Measurements from ENCODE around the gene DHODH. TPM values are rescaled to one million over a fixed set of nuclear protein-coding genes. Genes with fewer than 3 reads are reported as not detected.
"Not testable (repeated sequence)": the region's sequence is repeated elsewhere in the genome, so short reads cannot be mapped to it uniquely, and the experiment has no call there.

DHODH gene
- total RNA-seq, 1 donor from 2014 or later, result 4.7 TPM

DNA sequence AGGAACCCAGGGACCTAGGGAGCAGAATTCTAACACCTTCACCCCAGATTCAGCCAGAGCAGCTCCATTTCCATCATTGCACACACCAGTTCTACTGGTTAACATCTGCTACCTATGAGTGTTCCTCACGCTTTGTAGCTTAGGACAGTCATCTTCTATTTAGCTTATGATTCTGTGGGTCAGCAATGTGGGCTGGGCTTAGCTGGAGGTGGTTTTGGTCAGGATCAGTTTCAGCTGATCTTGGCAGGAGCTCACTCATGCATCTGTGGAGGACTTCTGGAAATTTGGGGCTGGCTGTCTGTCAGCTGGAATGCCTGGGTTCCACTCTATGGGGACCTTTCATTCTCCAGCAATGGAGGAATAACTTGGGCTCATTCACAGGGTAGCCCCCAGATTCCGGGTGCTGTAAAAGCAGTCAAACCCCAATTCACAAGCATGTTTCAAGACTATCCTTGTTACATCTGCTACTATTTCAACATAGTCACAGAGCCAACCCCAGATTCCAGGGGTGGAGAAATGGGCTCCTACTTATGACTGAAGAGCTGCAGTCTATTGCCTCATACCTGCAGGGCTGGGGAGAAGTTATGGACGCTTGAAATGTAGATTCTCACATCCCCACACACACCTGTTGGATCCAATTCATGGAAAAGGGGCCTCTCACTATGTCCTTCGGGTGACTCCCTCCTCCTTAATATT, 42.4 kb downstream of the DHODH start:
- Mint-ChIP-seq H3K9me3 (ENCODE audit: unreplicated experiment) (no peaks in the 10 kb centered on the region), H3K4me3 (ENCODE audit: unreplicated experiment) (no peak overlapping the region), H3K27me3 (ENCODE audit: unreplicated experiment) (no peaks in the 10 kb centered on the region), H3K36me3 (ENCODE audit: low read depth, unreplicated experiment) (peaks cover 4% of the 10 kb centered on the region), H3K4me1 (ENCODE audit: unreplicated experiment) (no peaks in the 10 kb centered on the region), H3K27ac (ENCODE audit: unreplicated experiment) (no peak overlapping the region)
- TF ChIP-seq, protein P1, sequence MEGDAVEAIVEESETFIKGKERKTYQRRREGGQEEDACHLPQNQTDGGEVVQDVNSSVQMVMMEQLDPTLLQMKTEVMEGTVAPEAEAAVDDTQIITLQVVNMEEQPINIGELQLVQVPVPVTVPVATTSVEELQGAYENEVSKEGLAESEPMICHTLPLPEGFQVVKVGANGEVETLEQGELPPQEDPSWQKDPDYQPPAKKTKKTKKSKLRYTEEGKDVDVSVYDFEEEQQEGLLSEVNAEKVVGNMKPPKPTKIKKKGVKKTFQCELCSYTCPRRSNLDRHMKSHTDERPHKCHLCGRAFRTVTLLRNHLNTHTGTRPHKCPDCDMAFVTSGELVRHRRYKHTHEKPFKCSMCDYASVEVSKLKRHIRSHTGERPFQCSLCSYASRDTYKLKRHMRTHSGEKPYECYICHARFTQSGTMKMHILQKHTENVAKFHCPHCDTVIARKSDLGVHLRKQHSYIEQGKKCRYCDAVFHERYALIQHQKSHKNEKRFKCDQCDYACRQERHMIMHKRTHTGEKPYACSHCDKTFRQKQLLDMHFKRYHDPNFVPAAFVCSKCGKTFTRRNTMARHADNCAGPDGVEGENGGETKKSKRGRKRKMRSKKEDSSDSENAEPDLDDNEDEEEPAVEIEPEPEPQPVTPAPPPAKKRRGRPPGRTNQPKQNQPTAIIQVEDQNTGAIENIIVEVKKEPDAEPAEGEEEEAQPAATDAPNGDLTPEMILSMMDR (IDR thresholded peaks at IDR 0.05; ENCODE audit: unreplicated experiment), result no peak
- DNase-seq (ENCODE audit: low spot score), result no peak

DNA sequence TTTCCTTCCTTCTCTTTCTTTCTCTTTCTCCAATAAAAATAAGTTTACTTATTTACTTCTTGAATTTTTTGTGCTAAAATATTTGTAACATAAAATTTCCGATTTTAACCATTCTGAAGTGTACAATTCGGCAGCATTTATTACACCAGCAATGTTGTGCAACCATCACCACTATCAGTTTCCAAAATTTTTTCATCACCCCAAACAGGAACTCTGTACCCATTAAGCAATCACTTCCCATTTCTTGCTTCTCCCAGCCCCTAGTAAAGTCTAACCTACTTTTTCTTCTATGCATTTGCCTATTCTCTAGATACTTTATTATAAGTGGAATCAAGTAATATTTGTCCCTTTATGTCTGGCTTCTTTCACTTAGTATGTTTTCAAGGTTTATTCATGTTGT, 43.3 kb downstream of the DHODH start:
- Mint-ChIP-seq H3K27ac (ENCODE audit: unreplicated experiment) (no peak overlapping the region), H3K9me3 (ENCODE audit: unreplicated experiment) (no peaks in the 10 kb centered on the region), H3K4me3 (ENCODE audit: unreplicated experiment) (no peak overlapping the region), H3K27me3 (ENCODE audit: unreplicated experiment) (no peaks in the 10 kb centered on the region), H3K4me1 (ENCODE audit: unreplicated experiment) (no peaks in the 10 kb centered on the region), H3K36me3 (ENCODE audit: low read depth, unreplicated experiment) (peaks cover 4% of the 10 kb centered on the region)
- no peak for DNase-seq (ENCODE audit: low spot score)
- TF ChIP-seq, protein P1 (IDR thresholded peaks at IDR 0.05; ENCODE audit: unreplicated experiment), result no peak

DNA sequence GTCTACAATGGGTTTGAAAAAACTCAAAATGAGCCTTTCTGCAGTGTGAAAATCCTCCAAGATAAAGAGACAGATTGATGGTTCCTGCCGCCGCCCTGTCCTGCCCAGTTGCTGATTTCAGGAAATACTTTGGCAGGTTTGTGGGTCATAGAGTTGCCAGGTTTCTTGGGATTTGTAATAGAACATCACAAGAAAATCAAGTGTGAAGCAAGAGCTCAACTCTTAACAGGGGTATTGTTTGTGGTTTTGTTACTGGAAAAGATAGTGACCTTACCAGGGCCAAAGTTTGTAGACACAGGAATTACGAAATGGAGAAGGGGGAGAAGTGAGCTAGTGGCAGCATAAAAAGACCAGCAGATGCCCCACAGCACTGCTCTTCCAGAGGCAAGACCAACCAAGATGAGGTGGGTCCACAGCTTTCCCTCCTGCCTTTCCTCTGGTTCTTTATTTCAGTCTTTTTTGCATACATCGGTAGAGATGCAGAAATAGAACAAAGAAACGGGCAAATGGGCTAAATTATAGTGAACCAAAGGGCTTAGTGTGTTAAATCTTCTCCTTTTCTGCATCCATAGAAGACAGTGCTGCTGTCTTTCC, 45.8 kb downstream of the DHODH start, which contains the start of gene HP:
Gene HP, plus strand, starts transcription at position 252 of the 594 bp plus-strand sequence. Its CDS starts 148 bp downstream, at position 400.
- DNase-seq (ENCODE audit: low spot score); H3K9me3 Mint-ChIP-seq (ENCODE audit: unreplicated experiment); H3K4me1 Mint-ChIP-seq (ENCODE audit: unreplicated experiment); H3K27ac Mint-ChIP-seq (ENCODE audit: unreplicated experiment); H3K36me3 Mint-ChIP-seq (ENCODE audit: low read depth, unreplicated experiment); H3K27me3 Mint-ChIP-seq (ENCODE audit: unreplicated experiment); H3K4me3 Mint-ChIP-seq (ENCODE audit: unreplicated experiment): not testable (repeated sequence)

DNA sequence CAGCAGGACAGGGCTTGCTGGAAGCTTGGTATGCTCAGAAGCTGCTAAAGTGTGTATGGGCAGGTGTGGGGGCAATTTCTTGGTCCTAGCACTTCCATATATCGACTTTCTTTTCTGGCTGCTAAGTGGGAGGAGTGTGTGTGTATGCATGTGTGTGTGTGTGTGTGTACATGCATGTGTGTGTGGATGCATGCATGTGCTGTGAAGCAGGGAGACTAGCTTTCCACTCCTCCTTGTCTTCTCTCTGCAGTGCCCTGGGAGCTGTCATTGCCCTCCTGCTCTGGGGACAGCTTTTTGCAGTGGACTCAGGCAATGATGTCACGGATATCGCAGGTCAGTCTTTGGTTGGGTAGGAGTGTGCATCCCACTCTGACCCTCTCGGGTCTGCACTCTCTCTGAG, 47.4 kb downstream of the DHODH start:
- no peaks in the 10 kb centered on the region for H3K36me3 Mint-ChIP-seq (ENCODE audit: low read depth, unreplicated experiment)
- H3K9me3 Mint-ChIP-seq (ENCODE audit: unreplicated experiment), result no peaks in the 10 kb centered on the region
- no peak overlapping the region for H3K27ac Mint-ChIP-seq (ENCODE audit: unreplicated experiment)
- peaks cover 5% of the 10 kb centered on the region for H3K4me1 Mint-ChIP-seq (ENCODE audit: unreplicated experiment)
- DNase-seq (ENCODE audit: low spot score), result no peak
- H3K4me3 Mint-ChIP-seq (ENCODE audit: unreplicated experiment), result peak overlapping the region; percentile 31
- TF ChIP-seq, protein P1 (IDR thresholded peaks at IDR 0.05; ENCODE audit: unreplicated experiment), result no peak
- H3K27me3 Mint-ChIP-seq (ENCODE audit: unreplicated experiment), result no peaks in the 10 kb centered on the region

DNA sequence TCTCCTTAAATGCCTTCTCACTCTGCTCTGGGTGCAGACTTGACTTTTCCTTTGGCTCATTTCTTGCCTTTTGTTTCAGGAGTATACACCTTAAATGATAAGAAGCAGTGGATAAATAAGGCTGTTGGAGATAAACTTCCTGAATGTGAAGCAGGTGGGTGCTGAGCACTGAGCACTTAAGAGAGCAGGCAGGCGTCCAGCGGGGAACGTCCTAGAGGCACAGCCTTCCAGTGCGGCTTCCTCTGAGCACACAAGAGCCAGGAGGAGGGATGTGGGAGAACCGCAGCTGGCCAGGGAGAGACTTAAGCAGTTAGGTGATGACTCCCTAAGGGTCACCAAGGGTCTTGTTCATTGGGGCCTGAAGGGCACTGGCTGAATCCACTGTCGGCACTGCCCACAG, 48.8 kb downstream of the DHODH start:
- not testable (repeated sequence) for H3K9me3 Mint-ChIP-seq (ENCODE audit: unreplicated experiment); H3K27ac Mint-ChIP-seq (ENCODE audit: unreplicated experiment); DNase-seq (ENCODE audit: low spot score); H3K4me3 Mint-ChIP-seq (ENCODE audit: unreplicated experiment); H3K4me1 Mint-ChIP-seq (ENCODE audit: unreplicated experiment); H3K36me3 Mint-ChIP-seq (ENCODE audit: low read depth, unreplicated experiment); H3K27me3 Mint-ChIP-seq (ENCODE audit: unreplicated experiment)

DNA sequence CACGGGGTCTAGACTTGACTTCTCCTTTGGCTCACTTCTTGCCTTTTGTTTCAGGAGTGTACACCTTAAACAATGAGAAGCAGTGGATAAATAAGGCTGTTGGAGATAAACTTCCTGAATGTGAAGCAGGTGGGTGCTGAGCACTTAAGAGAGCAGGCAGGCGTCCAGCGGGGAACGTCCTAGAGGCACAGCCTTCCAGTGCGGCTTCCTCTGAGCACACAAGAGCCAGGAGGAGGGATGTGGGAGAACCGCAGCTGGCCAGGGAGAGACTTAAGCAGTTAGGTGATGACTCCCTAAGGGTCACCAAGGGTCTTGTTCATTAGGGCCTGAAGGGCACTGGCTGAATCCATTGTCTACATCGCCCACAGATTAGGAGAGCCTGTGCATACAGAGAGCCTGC, 50.5 kb downstream of the DHODH start:
- not testable (repeated sequence) for H3K36me3 Mint-ChIP-seq (ENCODE audit: low read depth, unreplicated experiment)

More for the DNA sequence above, 50.5 kb downstream of the DHODH start:
- H3K9me3 Mint-ChIP-seq (ENCODE audit: unreplicated experiment); H3K4me3 Mint-ChIP-seq (ENCODE audit: unreplicated experiment); DNase-seq (ENCODE audit: low spot score); H3K27ac Mint-ChIP-seq (ENCODE audit: unreplicated experiment); H3K4me1 Mint-ChIP-seq (ENCODE audit: unreplicated experiment); H3K27me3 Mint-ChIP-seq (ENCODE audit: unreplicated experiment): not testable (repeated sequence)

All from endothelial cell (in vitro differentiated cells).